ENCODE measurements around the gene CACNB4. TPM values are rescaled to one million over a fixed set of nuclear protein-coding genes. Genes with fewer than 3 reads are reported as not detected.
"Not testable (repeated sequence)": the region's sequence is repeated elsewhere in the genome, so short reads cannot be mapped to it uniquely, and the experiment has no call there.

CACNB4 gene
- total RNA-seq, 1 donor from 2014 or later: 5.1 TPM

DNA sequence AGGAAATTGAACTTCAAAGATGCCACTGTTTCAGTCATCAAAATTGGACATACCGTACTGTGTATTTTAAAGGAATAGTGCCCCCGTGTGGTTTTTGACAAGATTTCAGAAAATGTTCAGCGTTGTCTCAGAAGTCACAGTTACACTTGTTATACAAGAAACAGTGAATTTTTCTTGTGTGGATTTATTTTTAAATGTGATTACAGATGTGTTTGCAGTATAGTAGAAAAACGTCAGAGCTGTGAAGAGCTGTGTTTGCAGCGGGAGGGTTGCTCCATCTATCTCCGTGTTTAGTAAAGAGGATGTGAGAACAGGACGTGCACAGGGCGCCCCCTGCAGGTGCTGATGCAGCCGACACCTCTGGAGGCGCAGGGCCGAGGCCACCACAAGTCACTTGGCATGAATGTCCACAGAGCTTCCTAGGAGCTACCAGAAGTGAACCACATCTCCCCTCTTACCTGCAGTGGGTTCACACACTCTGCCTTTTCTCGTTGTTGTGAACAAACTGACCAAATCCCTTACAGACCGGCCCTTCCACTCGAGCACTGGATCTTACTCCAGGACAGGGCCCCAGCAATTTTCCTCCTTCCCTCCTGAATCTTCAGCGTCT is 73.1 kb downstream of the CACNB4 start:
- Mint-ChIP-seq H3K9me3 (ENCODE audit: unreplicated experiment) (peaks cover 2% of the 10 kb centered on the region), H3K27ac (ENCODE audit: unreplicated experiment) (no peak overlapping the region), H3K27me3 (ENCODE audit: unreplicated experiment) (peaks cover 2% of the 10 kb centered on the region), H3K4me3 (ENCODE audit: unreplicated experiment) (peak overlapping the region; percentile 87), H3K36me3 (ENCODE audit: unreplicated experiment) (no peaks in the 10 kb centered on the region), H3K4me1 (ENCODE audit: low read depth, unreplicated experiment) (no peaks in the 10 kb centered on the region)
- DNase-seq: peak; percentile 91
- TF ChIP-seq, protein P1, sequence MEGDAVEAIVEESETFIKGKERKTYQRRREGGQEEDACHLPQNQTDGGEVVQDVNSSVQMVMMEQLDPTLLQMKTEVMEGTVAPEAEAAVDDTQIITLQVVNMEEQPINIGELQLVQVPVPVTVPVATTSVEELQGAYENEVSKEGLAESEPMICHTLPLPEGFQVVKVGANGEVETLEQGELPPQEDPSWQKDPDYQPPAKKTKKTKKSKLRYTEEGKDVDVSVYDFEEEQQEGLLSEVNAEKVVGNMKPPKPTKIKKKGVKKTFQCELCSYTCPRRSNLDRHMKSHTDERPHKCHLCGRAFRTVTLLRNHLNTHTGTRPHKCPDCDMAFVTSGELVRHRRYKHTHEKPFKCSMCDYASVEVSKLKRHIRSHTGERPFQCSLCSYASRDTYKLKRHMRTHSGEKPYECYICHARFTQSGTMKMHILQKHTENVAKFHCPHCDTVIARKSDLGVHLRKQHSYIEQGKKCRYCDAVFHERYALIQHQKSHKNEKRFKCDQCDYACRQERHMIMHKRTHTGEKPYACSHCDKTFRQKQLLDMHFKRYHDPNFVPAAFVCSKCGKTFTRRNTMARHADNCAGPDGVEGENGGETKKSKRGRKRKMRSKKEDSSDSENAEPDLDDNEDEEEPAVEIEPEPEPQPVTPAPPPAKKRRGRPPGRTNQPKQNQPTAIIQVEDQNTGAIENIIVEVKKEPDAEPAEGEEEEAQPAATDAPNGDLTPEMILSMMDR (IDR thresholded peaks at IDR 0.05; ENCODE audit: partially characterized antibody, unreplicated experiment): peak; percentile 97

DNA sequence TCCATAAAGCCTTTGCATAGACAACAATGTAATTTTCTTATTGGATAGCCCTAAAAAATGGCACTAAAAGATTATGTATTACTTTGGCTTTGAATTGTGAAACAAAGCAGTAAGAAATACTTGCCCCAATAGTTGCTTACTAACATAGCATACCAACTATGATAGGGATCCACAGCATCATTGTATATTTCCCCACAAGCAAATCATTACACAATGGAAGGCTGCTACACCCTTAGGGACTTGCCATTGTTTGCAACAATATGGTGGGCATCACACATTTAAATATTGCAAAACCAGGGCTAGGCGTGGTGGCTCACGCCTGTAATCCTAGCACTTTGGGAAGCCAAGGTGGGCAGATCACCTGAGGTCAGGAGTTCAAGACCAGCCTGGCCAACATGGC is 74.4 kb downstream of the CACNB4 start:
- DNase-seq: no peak
- Mint-ChIP-seq H3K4me1 (ENCODE audit: low read depth, unreplicated experiment) (no peaks in the 10 kb centered on the region), H3K27ac (ENCODE audit: unreplicated experiment) (no peak overlapping the region), H3K9me3 (ENCODE audit: unreplicated experiment) (no peaks in the 10 kb centered on the region), H3K36me3 (ENCODE audit: unreplicated experiment) (no peaks in the 10 kb centered on the region), H3K27me3 (ENCODE audit: unreplicated experiment) (peaks cover 2% of the 10 kb centered on the region), H3K4me3 (ENCODE audit: unreplicated experiment) (no peak overlapping the region)
- TF ChIP-seq, protein P1 (IDR thresholded peaks at IDR 0.05; ENCODE audit: partially characterized antibody, unreplicated experiment): no peak

- Mint-ChIP-seq H3K9me3 (ENCODE audit: unreplicated experiment) (peaks cover 1% of the 10 kb centered on the region), H3K27me3 (ENCODE audit: unreplicated experiment) (peaks cover 2% of the 10 kb centered on the region), H3K36me3 (ENCODE audit: unreplicated experiment) (no peaks in the 10 kb centered on the region), H3K4me1 (ENCODE audit: low read depth, unreplicated experiment) (no peaks in the 10 kb centered on the region), H3K4me3 (ENCODE audit: unreplicated experiment) (no peak overlapping the region), H3K27ac (ENCODE audit: unreplicated experiment) (no peak overlapping the region)
- no peak for DNase-seq
- TF ChIP-seq, protein P1 (IDR thresholded peaks at IDR 0.05; ENCODE audit: partially characterized antibody, unreplicated experiment): no peak
Observed at GRCh38 chr2:152022090-152022489, 76.8 kb downstream of the CACNB4 start.

- H3K27ac Mint-ChIP-seq (ENCODE audit: unreplicated experiment); H3K4me1 Mint-ChIP-seq (ENCODE audit: low read depth, unreplicated experiment); H3K36me3 Mint-ChIP-seq (ENCODE audit: unreplicated experiment); H3K9me3 Mint-ChIP-seq (ENCODE audit: unreplicated experiment); DNase-seq; H3K4me3 Mint-ChIP-seq (ENCODE audit: unreplicated experiment); H3K27me3 Mint-ChIP-seq (ENCODE audit: unreplicated experiment): not testable (repeated sequence)
Observed at GRCh38 chr2:152021001-152021400, 77.8 kb downstream of the CACNB4 start.

DNA sequence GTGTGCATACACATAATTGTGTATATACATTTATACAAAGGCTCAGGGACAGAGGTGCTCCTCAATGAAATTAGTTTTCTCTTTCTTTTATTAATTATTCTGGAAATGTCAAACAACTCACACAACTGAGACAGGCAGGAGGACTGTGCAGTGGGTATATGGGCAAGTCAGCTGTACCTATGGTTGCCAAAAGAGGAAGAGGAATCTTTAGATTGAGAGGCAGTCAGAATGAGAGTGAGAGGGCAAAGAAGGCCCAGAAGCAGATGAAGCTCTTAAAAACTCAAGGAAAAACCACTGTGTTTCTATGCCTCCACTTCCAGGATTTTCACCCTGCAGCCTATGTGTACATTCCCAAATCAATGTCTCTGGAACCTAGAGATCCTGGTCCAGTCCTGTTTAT is 79.1 kb downstream of the CACNB4 start:
- Mint-ChIP-seq H3K27ac (ENCODE audit: unreplicated experiment) (no peak overlapping the region), H3K27me3 (ENCODE audit: unreplicated experiment) (peaks cover 4% of the 10 kb centered on the region), H3K9me3 (ENCODE audit: unreplicated experiment) (peaks cover 1% of the 10 kb centered on the region), H3K4me1 (ENCODE audit: low read depth, unreplicated experiment) (no peaks in the 10 kb centered on the region), H3K4me3 (ENCODE audit: unreplicated experiment) (no peak overlapping the region), H3K36me3 (ENCODE audit: unreplicated experiment) (no peaks in the 10 kb centered on the region)
- TF ChIP-seq, protein P1 (IDR thresholded peaks at IDR 0.05; ENCODE audit: partially characterized antibody, unreplicated experiment): no peak
- DNase-seq: no peak
